NCI-H2227 (cell line): ENCODE results near the gene EFR3B.
A peak's percentile ranks its signal among the peaks of the same experiment; 100 is the strongest.
"Not testable (repeated sequence)": the region's sequence is repeated elsewhere in the genome, so short reads cannot be mapped to it uniquely, and the experiment has no call there.

Source experiments
- DNase-seq: peaks from one replicate; lab custom pipeline; 2025; ENCODE audit not compliant: unreplicated experiment; lab: John Stamatoyannopoulos, UW

The EFR3B gene

DNA sequence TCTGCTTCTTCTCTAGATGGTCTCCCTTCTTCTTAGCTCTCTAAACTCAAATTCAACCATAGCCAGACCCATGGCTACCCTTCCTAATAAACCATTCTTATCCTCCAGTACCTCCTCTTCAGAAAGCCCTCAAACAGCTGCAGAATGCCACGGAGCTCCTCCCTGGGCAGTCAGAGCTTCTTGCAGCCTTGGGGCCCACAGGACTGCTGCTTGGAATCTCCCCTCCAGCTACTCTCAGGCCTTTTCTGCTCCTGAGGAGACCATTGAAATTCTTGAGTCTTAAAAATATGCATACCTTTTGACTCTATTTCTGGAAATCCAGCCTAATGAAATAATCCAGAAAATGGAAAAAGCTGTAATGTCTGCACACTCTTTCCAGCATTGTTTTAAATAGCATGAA lies 30.7 kb downstream of the EFR3B start:
- DNase-seq = no peak

DNA sequence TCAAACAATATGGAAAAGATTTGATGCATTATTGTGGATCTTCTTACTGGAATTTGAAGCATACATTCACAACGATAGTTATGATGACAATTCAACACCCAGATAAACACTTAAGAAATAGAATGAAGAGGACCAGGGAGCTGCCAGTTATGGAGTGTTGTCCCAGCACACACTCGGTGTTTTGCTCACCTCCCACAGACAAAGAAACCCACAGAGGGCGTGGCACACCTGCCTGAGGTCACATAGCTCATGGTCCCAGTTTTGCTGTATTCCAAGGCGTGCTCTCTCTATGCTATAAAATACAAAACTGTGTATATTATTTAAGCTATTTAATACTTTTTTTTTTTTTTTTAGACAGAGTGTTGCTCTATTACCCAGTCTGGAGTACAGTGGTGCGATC lies 31.1 kb downstream of the EFR3B start:
- DNase-seq = no peak

DNA sequence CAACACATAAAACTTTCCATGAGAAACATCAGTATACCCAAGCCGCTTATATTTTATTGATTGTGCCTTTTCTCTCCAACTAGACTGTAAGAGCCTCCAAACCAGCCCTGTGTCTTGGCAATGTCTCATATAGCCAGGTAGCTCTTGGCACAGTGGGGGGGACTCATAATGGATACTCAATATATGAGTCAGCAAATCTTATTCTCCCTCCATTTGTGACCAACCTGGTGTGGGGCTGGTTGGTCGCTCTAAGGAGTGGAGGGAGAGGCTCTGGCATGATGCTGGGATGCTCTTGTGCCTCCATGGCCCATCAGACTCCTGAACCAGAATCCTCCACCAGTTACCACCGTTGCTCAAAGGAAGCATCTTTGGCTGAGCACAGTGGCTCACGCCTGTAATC lies 32.0 kb downstream of the EFR3B start:
- DNase-seq = no peak

DNA sequence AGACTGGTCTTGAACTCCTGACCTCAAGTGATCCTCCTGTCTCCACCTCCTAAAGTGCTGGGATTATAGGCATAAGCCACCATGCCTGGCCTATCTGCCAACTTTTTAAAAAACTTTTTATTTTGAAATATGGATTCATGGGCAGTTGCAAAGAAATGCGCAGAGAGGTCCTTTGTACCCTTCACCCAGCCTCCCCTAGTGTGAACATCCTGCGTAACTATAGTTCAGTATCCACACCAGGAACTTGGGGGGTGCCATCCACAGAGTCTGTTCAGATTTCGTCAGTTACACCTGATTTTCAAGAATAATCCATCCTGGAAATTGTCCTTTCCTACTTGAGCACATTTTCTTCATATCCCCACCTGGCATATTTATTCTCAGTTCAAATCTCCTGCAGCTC lies 33.0 kb downstream of the EFR3B start:
- no peak for DNase-seq

DNA sequence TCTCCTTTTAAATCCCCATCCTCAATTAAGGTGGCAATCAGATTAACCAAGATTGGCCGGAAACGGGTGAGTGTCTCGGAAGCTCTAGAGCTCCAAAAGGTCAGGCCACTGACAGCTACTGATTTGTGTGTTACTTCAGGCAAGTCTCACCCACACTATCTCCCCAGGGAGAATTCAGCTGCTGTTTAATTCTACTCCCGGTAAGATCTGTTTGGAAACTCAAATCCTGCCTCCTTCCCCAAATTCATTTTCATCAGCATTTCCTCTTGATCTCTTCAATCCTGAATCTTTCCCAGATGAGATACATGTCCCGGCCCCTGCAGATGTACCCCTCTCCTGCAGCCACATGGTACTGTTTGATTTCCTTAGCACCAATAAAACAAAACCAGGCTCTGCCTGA lies 34.9 kb downstream of the EFR3B start:
- no peak for DNase-seq

DNA sequence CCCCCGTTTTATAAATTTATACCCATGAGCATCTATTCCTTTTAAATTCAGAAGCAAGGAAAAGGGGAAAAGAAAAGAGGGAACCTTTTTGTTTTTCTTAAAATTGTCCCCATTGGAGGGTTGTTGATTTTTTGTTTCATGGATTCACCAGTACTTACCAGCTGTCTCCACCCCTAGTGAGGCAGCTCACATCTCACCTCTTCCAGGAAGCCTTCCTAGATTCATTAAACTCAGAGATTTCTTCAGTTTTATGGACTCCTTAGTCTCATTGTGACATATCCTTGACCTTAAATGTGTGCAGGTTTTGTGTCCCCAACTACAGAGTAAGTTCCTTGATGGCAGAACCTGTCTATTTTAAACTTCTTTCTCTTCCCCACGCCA lies 35.9 kb downstream of the EFR3B start:
- no peak for DNase-seq

DNA sequence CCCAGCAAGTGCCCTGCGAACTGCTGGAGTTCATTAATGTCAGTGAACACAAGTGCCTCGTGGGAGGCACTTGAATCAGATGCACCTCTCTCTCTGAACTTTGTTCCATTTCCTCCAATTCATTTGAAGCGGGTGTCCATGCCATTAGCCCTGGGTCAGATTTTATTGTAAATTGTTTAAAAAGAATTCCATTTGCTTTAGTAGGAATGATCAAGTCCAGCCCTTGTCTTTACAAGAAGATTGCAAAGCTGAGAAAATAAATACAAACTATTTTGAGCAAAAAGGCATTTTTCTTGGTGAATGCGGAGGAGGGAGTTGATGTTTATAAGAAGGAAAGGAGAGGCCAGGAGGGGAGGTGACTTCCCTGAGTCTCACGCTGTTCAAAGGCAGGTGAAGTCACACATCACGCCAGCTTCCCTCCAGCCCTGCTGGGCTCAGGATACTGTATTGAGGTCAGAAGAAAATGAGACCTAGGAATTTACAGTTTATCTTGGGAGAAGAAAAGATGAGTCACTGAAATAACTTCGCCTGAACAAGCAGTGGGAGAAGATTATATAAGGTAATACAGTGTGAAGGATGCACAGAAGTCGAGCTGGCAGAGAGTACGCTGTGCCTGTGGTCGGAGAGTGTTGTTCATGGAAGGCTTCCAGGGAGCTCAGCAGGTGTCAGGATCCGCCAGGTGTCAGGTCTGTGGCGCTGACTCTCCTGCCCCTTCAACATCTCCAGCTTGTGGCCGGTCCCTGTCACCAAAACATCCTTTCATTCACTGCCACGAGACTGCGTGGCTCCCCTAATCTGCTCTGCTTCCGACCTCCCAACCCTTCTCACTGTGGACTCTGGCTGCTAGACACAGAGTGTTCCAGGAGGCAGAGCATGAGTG lies 36.5 kb downstream of the EFR3B start:
- peak; percentile 13 for DNase-seq

DNA sequence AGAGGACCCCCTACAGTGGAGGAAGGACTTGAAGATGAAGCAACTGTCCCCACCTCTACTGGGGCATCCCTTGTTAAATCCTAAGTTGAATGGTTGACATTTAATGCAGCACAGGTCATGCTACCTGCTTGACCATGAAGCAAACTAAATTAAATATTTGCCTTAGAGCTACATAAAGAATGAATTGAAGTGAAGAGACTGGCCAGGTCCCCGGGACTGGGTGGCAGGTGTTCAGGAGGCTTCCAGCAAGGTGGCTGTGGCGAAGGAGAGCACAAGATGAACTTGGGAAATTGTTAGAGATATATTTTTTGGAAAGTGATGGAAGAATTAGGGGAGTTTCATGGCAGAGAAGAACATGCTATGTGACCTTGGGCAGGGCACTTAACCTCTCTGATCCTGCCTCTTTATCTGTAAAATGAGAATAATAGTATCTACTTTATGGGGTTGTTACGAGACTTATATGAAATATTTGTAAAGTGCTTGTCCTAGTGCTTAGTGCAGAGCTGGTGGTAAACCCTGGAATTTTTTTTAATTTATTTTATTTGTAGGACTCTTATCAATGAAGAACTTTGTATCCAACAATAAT lies 37.3 kb downstream of the EFR3B start:
- no peak for DNase-seq

DNA sequence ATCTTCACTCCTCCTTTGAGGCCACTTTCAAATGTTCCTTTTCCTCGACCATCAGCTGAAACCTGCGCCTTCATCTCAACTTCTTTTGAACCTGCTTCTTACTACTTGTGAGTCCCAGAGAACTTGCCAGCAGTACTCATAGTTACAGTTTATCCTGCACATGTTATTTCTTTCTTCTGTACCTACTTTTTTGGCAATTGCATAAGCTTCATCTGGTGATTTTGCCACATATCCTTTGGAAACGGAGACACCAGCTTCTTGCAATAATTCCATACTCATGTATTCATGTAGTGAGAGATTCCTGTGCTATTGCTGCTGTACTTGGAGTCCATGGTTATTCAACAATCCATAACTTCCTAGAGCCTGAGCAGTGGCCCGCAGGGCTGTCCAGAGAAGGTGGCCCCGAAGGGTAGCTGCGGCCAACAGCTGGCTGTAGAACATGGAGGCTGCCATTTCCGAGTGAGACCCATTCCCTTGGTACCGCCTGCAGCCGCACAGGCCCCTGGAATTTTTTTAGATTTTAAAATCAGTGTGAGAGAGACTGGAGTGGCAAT lies 39.4 kb downstream of the EFR3B start:
- DNase-seq = no peak

DNA sequence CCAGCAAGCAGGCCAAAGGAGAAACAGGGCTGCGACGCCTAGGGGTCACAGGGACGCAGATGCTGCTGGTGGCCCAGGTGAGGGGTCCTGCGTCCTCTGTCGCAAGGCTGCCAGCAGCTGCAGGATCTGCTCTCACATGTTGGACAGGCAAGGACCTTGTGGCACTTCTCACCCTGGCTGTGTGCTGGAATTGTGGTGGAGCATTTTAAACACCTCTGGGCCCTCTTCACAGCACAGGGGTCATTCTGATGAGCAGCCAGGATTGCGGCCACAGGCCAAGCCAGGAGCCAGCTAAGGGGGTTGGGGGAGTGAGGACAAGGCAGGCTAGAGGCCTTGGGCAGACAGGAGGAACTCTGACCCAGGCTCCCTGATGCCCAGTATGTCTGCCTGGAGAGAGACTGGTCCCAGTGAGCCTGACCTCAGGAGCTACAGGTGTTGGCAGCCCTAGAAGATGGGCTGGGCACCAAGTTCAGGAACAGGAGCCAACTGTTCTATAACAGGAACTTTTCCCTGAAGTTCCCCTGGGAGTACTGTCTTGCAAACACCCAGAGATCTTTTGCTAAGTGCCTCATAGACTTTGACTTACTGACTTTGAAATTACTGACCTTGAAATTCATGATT lies 40.2 kb downstream of the EFR3B start:
- no peak for DNase-seq

DNA sequence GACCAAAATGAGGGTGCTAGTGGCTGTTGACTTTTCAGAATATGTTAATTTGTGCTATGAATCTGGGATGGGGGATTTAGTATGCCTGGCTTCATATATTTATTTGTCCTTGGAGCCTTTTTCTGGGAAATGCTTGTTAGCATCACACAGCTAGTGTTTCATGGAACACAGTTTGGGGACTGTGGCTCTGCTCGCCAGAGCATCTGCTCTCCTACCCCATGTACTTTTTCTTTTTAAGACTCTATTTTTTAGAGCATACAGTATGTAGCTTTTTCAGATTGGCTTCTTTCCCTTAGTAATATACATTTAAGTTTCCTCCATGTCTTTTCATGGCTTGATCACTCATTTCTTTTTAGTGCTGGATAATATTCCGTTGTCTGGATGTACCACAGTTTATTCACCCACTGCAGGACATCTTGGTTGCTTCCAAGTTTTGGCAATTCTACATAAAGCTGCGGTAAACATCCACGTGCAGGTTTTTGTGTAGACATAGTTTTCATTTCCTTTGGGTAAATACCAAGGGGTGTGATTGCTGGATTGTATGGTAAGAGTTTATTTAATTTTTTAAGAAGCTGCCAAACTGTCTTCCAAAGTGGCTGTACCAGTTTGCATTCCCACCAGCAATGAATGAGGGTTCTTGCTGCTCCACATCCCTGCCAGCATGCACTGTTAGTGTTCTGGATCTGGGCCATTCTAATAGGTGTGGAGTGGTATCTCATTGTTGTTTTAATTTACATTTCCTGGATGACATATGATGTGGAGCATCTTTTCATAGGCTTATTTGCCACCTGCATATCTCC lies 44.1 kb downstream of the EFR3B start:
- DNase-seq = no peak

DNA sequence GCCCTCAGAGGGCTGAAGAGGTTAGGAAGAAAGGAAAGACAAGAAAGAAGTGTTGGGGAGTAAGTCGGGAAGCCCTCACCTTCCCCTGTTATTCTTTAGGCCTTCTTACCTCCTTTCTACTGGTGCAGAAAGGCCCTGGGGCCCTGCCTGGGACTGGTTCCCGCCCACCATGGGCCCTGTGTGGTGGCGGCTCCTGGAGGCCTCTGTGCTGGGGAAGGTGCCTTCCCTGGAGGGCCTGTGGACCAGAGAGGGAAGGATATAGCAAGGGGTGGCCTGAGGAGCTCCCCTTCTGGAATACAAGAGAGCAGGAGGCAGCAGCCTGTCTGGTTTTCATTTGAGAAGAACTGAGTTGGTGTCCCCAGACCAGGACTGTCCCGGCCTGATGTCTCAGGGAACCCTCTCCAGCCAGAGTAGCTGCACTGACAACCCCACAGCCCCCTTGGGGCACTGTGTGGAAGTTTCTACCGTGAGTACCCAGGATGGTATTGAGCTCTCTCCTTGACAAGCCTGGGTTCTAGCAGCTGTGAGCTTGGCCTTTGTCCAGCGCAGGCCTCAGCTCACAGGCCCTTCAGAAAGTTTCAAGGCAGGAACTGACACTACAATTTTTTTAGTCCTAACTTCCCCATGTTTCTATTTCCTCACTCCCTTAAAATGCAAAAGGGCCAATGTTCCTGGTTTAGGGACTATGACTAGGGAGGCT lies 47.1 kb downstream of the EFR3B start:
- DNase-seq = no peak

DNA sequence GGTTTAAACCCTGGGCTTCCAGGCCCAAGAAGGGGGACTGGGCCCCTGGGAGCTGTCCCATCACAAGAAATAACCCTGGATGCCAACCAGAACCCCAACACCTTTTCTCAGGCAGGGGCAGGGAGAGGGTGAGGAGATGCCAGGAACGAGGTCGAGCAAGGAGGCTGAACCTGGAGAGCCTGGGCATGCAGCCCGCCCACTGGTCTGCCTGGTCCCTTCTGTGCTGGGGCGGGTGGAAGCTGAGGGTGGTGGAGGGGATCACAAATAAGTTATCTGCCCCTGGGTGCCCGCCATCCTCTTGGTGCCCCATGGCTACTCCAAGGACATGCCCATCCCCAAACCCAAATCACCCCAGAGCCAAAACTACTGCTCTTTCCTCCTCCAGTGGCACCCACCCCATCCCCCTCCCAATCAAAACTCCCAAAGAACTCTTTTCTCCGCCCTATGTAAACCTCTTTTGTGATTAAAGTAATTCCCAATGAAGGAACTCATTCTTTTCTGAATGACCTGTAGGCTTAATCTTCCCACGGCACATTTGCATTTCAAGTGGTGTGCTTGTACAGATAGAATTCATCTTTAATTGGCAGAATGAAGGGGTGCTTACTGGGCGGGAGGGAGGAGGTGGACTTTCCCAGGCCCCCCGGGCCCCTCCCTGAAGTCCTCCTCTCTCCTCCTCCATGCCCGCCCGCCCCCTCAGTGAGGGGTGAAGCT lies 47.9 kb downstream of the EFR3B start:
- no peak for DNase-seq

DNA sequence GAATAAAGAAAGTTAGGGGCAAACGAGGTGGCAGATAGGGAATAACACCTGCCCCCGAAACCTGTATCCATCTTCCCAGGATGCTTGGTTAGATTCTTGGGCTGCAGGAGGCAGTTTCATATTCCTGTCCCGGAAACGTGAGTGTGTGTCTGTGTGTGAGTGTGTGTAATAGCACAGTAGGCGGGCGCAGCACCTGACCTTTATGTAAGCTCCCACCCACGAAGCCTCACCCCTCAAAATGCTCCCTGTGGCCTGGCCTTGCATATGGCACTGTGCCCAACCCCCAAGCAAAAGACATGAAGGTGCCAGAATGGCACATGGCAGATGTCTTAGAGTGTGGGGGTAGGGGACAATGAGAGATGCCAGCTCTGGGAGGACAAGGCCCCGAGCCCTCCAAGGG lies 48.9 kb downstream of the EFR3B start:
- no peak for DNase-seq

DNA sequence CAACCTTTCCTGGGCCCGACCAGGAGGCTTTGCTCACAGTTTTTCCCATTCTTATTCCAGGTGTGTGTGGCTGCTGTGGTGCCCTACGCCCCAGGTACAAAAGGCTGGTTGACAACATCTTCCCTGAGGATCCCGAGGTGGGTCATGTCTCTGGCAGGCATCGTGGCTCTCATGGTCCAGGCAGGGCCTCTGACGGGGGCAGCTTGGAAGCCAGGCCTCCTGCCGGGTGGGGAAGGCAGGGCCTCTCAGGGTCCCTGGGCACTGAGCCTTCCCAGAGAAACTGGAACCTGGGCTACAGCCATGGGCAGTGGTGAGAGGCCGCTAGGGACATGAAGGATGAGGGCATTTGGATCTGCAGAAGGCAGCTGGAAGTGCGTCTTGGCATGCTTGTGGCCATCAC lies 49.4 kb downstream of the EFR3B start:
- no peak for DNase-seq

DNA sequence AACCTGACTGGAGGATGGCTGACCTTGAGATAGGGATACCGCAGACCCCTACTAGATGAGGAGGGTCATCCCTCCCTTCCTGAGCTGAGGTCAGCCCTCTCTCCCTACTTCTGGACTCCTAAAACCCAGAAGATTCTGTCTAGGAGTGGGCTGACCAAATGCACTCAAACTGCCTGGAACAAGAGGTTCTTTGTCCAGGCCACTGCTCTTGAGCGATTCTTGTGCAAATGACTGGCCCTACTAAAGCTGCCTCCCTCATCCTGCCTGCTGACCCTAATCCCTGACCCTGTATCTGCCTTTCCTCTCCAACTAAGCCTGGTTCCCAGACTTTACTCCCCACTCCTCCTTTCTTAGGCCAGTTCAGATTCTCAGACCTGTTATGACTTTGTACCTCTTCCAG lies 56.2 kb downstream of the EFR3B start:
- no peak for DNase-seq

DNA sequence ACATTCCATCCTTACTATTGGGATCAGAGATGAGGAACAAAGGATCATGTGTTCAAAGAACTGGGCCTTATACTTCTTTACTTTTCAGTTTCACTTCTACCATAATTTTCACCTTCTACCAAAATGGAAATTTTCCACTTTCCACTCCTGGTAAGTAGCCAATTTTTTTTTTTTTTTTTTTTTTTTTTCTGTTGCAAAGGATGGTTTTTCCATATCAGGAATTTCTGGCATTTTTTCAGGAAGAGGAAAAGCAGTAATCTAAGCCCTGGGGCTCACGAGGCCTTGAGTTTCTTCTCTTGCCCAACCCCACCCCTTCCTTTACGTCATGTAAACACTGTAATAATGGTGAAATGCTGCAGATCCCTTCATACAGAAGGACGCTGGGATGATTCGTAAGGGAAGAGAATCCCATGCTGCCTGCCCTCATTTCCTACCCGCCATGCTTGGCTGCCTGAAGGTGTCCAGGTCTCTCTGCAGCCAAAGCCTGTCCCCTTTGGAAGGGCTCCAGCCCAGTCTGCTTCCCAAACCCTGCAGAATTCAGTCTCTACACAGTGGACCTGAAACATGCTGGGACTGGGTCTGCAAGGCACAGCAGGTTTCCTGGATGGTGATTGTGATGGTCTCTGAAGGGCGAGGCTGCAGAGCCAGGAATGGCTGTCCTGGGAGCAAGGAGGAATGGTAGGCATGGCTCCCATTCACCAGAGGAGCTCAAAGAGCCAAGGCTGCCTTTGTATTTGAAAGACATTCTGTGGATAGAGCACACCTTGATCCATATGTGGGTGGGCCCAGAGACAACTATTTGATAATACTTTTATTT lies 57.0 kb downstream of the EFR3B start:
- DNase-seq = no peak

DNA sequence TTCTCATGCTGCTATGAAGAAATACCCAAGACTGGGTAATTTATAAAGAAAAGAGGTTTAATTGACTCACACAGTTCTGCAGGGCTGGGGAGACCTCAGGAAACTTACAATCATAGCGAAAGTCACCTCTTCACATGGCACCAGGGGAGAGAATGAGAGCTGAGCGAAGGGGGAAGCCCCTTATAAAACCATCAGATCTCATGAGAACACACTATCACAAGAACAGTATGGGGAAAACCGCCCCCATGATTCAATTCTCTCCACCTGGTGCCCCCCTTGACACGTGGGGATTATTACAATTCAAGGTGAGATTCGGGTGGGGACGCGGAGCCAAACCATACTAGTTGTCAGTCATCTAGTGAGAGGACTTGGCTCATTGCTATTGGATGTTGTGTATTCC lies 60.5 kb downstream of the EFR3B start:
- DNase-seq = not testable (repeated sequence)

DNA sequence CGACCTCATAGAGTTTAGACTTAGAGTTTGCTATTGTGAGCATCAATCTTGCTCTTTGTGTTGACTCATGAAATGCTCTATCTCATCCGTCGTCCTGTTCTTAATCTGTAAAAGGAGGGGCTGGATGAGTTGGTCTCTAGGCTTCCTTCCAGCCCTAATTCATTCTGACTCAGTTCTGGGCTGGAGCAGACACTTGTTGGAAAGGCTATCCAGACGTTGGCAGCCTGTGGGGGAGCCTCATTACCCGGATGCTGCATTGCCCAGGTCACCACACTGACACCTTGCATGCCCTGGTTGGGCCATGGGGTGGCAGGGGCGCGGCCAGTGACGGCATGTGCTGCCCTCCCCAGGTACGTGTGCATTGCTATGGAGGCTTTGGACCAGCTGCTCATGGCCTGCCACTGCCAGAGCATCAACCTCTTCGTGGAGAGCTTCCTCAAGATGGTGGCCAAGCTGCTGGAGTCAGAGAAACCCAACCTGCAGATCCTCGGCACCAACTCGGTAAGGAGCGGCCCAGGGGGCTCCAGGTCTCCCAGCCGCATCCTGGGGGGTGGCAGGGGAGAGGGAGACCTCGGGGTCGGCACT lies 61.5 kb downstream of the EFR3B start:
- DNase-seq = no peak
